GM19468 (cell line): Measurements from ENCODE around the gene NACC2.
"Not testable (repeated sequence)": the region's sequence is repeated elsewhere in the genome, so short reads cannot be mapped to it uniquely, and the experiment has no call there.

Source experiments
- ATAC-seq: cut with Tn5 transposase; IDR thresholded peaks from one replicate; pipeline ENCODE4 v1.9.1; 2021; ENCODE audit warnings: mild to moderate bottlenecking, moderate library complexity, moderate number of reproducible peaks; ENCODE audit not compliant: unreplicated experiment; ENCODE audit errors: extremely low read depth

NACC2 gene

GRCh38 chr9:136082496-136083361 is 12.4 kb downstream of the NACC2 start:
- no peak for ATAC-seq

GRCh38 chr9:136081826-136082495 is 13.1 kb downstream of the NACC2 start:
- no peak for ATAC-seq

- no peak for ATAC-seq
These were observed 13.8 kb downstream of the NACC2 start for GRCh38 chr9:136081113-136081825.

- ATAC-seq = no peak
These were observed 14.4 kb downstream of the NACC2 start for GRCh38 chr9:136080716-136081112.

GRCh38 chr9:136079916-136080246 is 15.2 kb downstream of the NACC2 start:
- ATAC-seq = no peak

- ATAC-seq = no peak
These were observed 15.7 kb downstream of the NACC2 start for GRCh38 chr9:136079211-136079915.

- ATAC-seq = no peak
These were observed 16.5 kb downstream of the NACC2 start for GRCh38 chr9:136078498-136079011.

- no peak for ATAC-seq
These were observed 17.1 kb downstream of the NACC2 start for GRCh38 chr9:136078024-136078423.

GRCh38 chr9:136077491-136077890 is 17.6 kb downstream of the NACC2 start:
- no peak for ATAC-seq

- ATAC-seq = no peak
These were observed 19.0 kb downstream of the NACC2 start for GRCh38 chr9:136075881-136076678.

- no peak for ATAC-seq
These were observed 19.8 kb downstream of the NACC2 start for GRCh38 chr9:136075134-136075841.

- no peak for ATAC-seq
These were observed 20.4 kb downstream of the NACC2 start for GRCh38 chr9:136074706-136075105.

GRCh38 chr9:136062657-136063439 is 32.2 kb downstream of the NACC2 start:
- ATAC-seq = no peak

- not testable (repeated sequence) for ATAC-seq
These were observed 33.2 kb downstream of the NACC2 start for GRCh38 chr9:136061916-136062315.

GRCh38 chr9:136061405-136061804 is 33.7 kb downstream of the NACC2 start:
- no peak for ATAC-seq

- no peak for ATAC-seq
These were observed 34.3 kb downstream of the NACC2 start for GRCh38 chr9:136060671-136061371.

GRCh38 chr9:136059851-136060670 is 35.0 kb downstream of the NACC2 start:
- ATAC-seq = no peak
